Natural killer cell (primary cell): ENCODE data around the gene CHKA. TPM values are rescaled to one million over a fixed set of nuclear protein-coding genes. Genes with fewer than 3 reads are reported as not detected.

Experiments used
- ATAC-seq, 3 donors: fragments of 150-1000 bp in 2 of 3; fragments of 200-7000 bp in 1 of 3; cut with Tn5 transposase; 1 replicate in 1 of 3; 2 replicates in 2 of 3; pipeline ENCODE4 v1.10.0; 2021; ENCODE audit warnings: mild to moderate bottlenecking in 2 of 3, moderate library complexity in 2 of 3
- DNase-seq, 2 donors: peaks; one replicate each; pipeline versions ENCODE4 v3.0.0 to v3.0.0-alpha.2; 2013 to 2021; ENCODE audit warnings: mixed read lengths in 1 of 2
- H3K27ac ChIP-seq: one replicate; pipeline ENCODE4 v1.5.1; 2013; ENCODE audit warnings: mild to moderate bottlenecking, low read length
- H3K27me3 ChIP-seq: one replicate; pipeline ENCODE4 v1.6.1; 2013; ENCODE audit warnings: low read length; ENCODE audit not compliant: control insufficient read depth, insufficient read depth
- H3K36me3 ChIP-seq: one replicate; pipeline ENCODE4 v1.6.1; 2013; ENCODE audit warnings: low read length; ENCODE audit not compliant: control insufficient read depth, insufficient read depth
- H3K4me1 ChIP-seq: one replicate; pipeline ENCODE4 v1.6.1; 2013; ENCODE audit warnings: low read length; ENCODE audit not compliant: control insufficient read depth, insufficient read depth
- H3K4me3 ChIP-seq: one replicate; pipeline ENCODE4 v1.5.1; 2013; ENCODE audit warnings: low read length
- H3K9me3 ChIP-seq: one replicate; pipeline ENCODE4 v1.6.1; 2013; ENCODE audit warnings: low read length; ENCODE audit not compliant: control insufficient read depth, insufficient read depth
- H3K27ac Mint-ChIP-seq, 2 donors: one replicate each; pipeline ENCODE4 v1.8.0; 2022; ENCODE audit warnings: mild to moderate bottlenecking in 2 of 2, mixed read lengths in 2 of 2, moderate library complexity in 1 of 2
- H3K27me3 Mint-ChIP-seq, 2 donors: one replicate each; pipeline ENCODE4 v1.8.0; 2022; ENCODE audit warnings: low read depth in 2 of 2, mixed read lengths in 2 of 2
- H3K36me3 Mint-ChIP-seq: one replicate; pipeline ENCODE4 v1.8.0; 2022; ENCODE audit warnings: mixed read lengths
- H3K4me1 Mint-ChIP-seq, 2 donors: one replicate each; pipeline ENCODE4 v1.8.0; 2022; ENCODE audit warnings: mixed read lengths in 2 of 2
- H3K4me3 Mint-ChIP-seq: one replicate; pipeline ENCODE4 v1.8.0; 2022; ENCODE audit warnings: mild to moderate bottlenecking, moderate library complexity, mixed read lengths
- H3K9me3 Mint-ChIP-seq, 2 donors: one replicate each; pipeline ENCODE4 v1.8.0; 2022; ENCODE audit warnings: mixed read lengths in 2 of 2
- CTCF ChIP-seq: fragments of 200-600 bp; IDR thresholded peaks from one replicate; pipeline ENCODE4 v1.8.0; 2022; ENCODE audit warnings: antibody characterized with exemption
- WGBS: methylation state at CpG from one replicate; pipeline ENCODE4 v1.1.7; 2013; ENCODE audit warnings: missing lambda C conversion rate; ENCODE audit not compliant: insufficient coverage; 5-methylcytosine and 5-hydroxymethylcytosine counted together
- intact Hi-C: fragments of 100-400 bp; cut with micrococcal nuclease; formaldehyde crosslinking; loops from one replicate; pipeline ENCODE4 v1.14.2; 2022
- total RNA-seq, 4 donors: library from RNA; stranded (reverse); fragments of 120-200 nt in 1 of 4; gene quantifications; one replicate each; pipeline versions ENCODE4 v1.2.3 to v1.2.4, GENCODE V29; 2013 to 2022

Gene CHKA
- total RNA-seq, 3 donors from 2014 or later (not counting 1 experiment from before 2014, with no cell fraction given) = 15.8 to 24.6 (median 24.4) TPM

- Histone ChIP-seq H3K4me3 (no peak overlapping the region), H3K36me3 (peaks cover 13% of the 10 kb centered on the region), H3K27me3 (no peaks in the 10 kb centered on the region), H3K4me1 (no peaks in the 10 kb centered on the region), H3K9me3 (no peaks in the 10 kb centered on the region), H3K27ac (no peak overlapping the region)
- H3K4me1 Mint-ChIP-seq = no peaks in the 10 kb centered on the region
- H3K27ac Mint-ChIP-seq = no peak overlapping the region
- peaks cover 11% of the 10 kb centered on the region for H3K36me3 Mint-ChIP-seq
- no peak for TF ChIP-seq CTCF
- H3K27me3 Mint-ChIP-seq = no peaks in the 10 kb centered on the region
- intact Hi-C loops = no loop called here
- 95% methylated on average over 5 of the region's 5 CpGs for WGBS
- no peaks in the 10 kb centered on the region for H3K9me3 Mint-ChIP-seq
- DNase-seq = no peak
- H3K4me3 Mint-ChIP-seq = no peak overlapping the region
- no peak for ATAC-seq
Measured at GRCh38 chr11:68067991-68068390, 53.2 kb downstream of the CHKA start.

DNA sequence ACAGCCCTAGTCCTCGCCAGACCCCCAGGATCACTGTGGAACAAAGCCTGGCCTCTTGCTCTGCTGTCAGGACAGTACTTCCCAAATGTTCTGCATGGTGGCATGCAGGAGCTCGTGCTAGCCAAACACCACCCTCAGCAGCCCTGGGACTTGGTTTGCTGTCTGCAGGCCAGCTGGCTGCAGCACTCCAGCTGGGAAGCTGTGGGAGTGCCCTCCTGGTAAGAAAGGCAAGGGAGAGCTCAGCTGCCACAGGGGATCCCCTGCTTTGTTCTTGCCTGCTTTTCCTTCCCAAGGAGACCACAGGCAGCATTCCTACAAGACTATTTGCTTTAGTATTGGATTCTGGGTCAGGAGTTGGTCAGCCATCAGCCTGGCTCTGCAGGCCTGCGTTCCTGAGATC lies 54.4 kb downstream of the CHKA start:
- Mint-ChIP-seq H3K27me3 (no peaks in the 10 kb centered on the region), H3K36me3 (peaks cover 11% of the 10 kb centered on the region), H3K4me3 (no peak overlapping the region), H3K9me3 (no peaks in the 10 kb centered on the region), H3K4me1 (no peaks in the 10 kb centered on the region), H3K27ac (no peak overlapping the region)
- Histone ChIP-seq H3K4me3 (no peak overlapping the region), H3K4me1 (no peaks in the 10 kb centered on the region), H3K9me3 (no peaks in the 10 kb centered on the region), H3K27ac (no peak overlapping the region), H3K36me3 (peaks cover 13% of the 10 kb centered on the region), H3K27me3 (no peaks in the 10 kb centered on the region)
- no peak for TF ChIP-seq CTCF
- ATAC-seq (no peak), DNase-seq (no peak)
- 93% methylated on average over 3 of the region's 3 CpGs for WGBS
- intact Hi-C loops = no loop called here

GRCh38 chr11:68065841-68066240 lies 55.3 kb downstream of the CHKA start:
- intact Hi-C loops = no loop called here

More at GRCh38 chr11:68065841-68066240, 55.3 kb downstream of the CHKA start:
- DNase-seq = no peak
- peaks cover 17% of the 10 kb centered on the region for H3K36me3 ChIP-seq
- H3K27ac ChIP-seq = no peak overlapping the region
- H3K9me3 ChIP-seq = no peaks in the 10 kb centered on the region
- 97% methylated on average over 5 of the region's 5 CpGs for WGBS
- H3K4me3 ChIP-seq = no peak overlapping the region
- Mint-ChIP-seq H3K4me3 (no peak overlapping the region), H3K9me3 (no peaks in the 10 kb centered on the region), H3K4me1 (no peaks in the 10 kb centered on the region), H3K27me3 (no peaks in the 10 kb centered on the region), H3K36me3 (peaks cover 11% of the 10 kb centered on the region), H3K27ac (no peak overlapping the region)
- H3K27me3 ChIP-seq = no peaks in the 10 kb centered on the region
- no peak for TF ChIP-seq CTCF
- H3K4me1 ChIP-seq = no peaks in the 10 kb centered on the region
- ATAC-seq = no peak
